Cerebellar nuclear complex (tissue), 1 donor: ENCODE results near the gene IKZF1.

ENCODE experiments used
- DNase-seq, 2 experiments: peaks; one replicate each; lab custom pipeline; 2025; lab: John Stamatoyannopoulos, UW

Gene IKZF1

DNA sequence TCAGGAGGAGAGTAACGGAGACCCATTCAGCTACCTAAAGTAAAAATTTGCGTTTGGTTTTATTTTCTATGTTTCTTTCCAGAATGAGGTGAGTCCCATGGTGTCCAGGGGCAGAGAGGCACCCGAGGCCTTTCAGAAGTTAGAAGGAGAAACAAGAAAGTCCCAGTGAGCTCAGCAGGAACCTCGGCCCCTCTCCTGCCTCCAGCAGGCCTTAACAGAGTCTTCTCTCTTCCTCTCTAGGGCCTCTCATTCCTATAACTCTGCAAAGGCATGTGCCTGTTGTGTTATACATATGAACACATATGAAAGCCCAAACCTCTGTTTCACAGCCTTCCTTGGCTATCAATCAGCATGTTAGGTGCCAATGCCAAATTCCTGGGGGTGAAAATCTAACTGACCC, 20.8 kb upstream of the IKZF1 start:
- DNase-seq: no peak

DNA sequence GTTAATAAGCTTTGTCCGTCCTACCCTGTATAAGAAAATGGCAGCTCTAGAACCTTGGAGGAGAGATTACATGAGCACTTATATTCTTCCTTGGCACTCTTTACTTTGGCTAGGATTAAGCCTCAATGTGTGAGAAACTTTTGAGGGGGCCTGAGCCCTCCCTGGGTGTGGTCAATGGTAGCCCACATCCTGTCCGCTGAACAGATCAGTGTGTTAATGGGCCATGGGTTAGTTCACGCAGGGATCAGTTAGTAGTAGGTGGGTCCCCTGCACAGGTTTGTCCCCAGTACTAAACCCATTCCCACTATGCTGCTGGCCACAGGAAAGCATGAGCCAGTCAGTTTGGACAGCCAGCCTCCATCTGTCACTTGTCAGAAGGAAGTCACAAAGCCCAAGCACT, 20.2 kb upstream of the IKZF1 start:
- DNase-seq: no peak

DNA sequence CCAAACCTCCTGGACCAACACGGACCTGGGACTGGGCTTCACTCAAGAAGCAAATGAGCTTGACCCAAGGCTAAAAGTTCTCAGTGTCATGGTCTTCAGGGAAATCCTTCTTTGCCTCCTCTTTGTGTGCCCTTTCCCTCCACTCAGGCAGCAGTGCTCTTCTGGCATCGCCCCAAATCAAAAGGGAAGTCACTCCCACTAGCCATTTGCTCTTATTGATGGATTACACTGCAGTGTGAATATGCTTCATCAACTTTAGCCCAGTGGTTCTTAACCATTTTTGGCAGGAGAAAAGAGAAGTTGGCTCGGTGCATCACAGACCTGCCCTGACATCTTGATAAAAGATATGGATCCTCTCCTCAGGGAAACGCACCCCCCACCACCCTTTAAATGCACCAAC, 19.2 kb upstream of the IKZF1 start:
- DNase-seq: no peak

DNA sequence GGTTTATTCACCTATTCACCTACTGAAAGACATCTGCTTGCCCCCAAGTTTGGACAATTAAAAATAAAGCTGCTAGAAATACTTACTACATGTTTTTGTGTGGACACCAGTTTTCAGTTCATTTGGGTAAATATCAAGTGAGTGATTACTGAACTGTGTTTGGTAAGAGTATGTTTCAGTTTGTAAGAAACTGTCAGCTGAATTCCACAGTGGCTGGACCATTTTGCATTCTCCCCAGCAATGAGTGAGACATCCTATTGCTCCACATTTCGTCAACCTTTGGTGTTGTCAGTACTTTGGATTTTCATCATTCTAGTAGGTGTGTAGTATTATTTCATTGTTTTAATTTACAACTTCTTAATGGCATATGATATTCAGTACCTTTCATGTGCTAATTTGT, 17.4 kb upstream of the IKZF1 start:
- DNase-seq: no peak

DNA sequence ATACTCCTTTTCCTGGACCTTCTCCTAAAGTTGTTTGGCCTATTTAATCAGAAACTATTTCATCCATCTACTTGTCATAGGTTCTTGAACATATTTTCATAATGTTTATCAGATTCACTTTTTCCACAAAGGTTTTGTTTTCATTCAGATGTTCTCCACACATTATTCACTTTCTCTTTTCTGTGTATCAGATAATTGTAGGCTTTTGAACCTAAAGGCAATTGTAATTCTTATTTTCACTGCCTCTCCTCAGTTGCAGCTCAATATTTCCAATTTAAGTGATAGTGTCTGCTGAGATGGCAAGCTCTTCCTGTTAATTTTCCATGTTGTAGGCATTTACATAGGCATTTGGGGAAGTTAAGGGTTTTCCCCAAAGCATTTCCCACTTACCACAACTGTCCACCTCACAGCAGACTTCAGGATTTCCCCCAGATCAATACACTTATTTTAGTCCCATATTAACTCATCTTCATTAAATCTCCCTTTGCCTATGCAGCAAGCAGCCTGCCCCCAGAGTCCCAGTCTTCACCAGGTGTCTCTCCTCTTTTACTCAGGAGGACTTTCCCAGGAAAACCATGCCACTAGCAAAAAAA, 12.3 kb upstream of the IKZF1 start:
- DNase-seq: no peak

DNA sequence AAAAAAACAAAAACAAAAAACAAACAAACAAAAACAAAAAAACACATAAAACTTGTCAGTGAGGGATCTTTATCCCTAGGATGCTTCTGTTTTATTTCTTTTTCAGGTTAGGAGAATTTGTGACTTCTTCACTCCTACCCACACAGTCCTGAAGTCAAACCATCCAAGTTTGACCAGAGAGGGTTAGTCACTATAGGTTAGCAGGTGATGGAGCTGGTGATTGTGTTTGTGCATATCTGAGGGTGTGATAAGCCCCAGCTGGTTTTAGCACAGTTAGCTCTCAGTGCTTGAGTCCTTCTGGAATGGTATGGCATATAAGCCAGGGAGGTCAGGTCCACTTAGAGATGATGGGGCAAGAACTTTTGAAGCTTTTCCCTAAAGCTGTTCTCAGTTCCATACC, 11.8 kb upstream of the IKZF1 start:
- no peak for DNase-seq

DNA sequence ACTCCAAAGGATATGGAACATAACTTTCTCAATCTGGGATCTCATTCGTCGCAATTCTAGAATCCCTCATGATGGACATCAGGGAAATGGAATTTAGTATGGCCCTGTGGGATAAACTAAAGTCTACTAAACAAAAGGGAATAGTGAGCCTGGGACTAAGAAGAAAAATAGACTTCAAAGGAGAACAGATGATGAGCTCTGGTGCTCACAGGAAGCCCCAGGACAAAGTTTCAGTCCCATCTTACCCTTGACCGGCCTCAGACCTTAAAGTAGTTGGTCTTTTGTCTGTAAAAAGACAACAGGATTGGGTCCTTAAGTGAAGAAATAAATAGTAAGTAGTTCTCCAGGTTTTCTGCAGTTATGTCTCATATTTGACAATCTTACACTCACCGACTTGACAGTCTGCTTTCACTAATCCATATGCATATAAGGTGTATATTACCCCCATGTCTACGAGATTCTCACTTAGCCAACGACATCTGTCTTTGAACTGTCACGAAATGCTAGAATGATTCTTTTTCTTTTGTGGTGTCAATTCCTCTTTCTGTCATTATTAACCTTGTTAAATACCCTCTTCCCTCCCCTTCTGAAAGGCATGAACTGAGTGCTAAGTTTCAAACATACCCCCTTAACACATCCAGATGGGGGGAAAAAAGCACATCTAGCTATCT, 10.9 kb upstream of the IKZF1 start:
- no peak for DNase-seq

DNA sequence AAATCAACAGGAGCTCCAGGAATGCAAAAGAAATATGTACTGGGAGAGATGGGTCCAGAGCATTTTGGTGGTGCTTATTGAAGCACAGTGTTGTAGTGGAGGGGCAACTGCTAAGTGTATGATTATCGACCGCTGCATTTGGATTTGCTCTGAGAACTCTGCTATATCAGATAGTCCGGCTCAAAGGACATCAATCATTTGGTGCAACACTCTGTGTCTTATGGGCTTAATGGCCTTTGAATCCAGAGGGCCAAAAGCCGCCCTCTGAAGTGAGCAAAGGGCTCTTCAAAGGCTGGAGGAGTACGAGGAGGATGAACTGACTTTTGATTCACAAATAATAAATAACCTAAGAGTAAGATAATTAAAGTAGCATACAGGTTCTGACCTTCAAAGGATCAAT, 9.4 kb upstream of the IKZF1 start:
- DNase-seq: no peak

DNA sequence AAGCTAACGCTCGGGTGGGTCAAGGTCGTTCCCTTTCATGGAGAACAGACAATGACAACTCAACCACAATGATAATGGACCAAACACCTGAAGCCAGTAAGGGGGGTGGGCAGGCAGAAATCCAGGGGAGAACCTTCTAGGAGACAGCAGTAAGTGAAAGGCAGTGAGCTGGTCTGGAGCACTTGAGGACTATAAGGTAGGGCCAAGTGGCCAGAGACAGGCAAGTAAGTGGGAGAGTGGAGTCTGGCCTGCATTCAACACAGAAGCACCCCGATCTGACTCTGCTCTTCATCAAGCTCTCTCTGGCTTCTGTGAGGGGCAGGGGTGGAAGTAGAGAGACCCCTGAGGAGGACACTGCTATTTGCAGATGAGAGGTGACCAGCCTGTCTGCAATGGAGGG, 7.7 kb upstream of the IKZF1 start:
- DNase-seq: no peak

DNA sequence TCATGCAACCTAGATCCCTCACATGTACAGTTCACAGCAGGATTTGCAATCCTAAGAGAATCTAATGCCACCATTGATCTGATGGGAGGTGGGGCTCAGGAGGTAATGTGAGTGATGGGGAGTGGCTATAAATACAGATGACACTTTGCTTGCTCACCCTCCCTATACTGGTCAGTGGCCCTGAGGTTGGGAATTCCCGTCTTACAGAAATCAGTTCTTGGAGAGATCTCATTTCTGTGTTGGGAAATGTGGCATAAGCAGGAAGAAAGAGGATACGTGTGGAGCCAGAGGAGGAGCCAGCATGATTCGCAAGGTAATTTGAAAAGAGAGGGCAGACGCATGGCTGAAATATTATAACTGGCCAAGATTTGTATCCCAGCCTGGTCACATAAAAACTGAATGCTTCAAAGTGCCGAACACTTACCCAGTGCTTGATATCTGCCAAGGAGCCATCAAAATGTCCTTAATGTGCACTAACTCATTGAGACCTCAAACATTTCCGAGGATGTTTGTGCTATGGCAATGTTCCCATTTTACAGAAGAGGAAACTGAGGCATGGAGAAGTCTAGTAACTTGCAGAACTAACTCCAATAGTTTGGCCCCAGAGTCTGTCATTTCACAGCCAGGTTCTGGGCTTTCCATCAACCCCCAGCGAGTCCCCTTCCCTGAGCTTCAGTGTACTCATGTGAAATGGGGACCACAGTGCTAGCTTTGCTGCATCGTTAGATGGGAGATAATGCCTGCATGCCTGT, 5.5 kb upstream of the IKZF1 start:
- no peak for DNase-seq

DNA sequence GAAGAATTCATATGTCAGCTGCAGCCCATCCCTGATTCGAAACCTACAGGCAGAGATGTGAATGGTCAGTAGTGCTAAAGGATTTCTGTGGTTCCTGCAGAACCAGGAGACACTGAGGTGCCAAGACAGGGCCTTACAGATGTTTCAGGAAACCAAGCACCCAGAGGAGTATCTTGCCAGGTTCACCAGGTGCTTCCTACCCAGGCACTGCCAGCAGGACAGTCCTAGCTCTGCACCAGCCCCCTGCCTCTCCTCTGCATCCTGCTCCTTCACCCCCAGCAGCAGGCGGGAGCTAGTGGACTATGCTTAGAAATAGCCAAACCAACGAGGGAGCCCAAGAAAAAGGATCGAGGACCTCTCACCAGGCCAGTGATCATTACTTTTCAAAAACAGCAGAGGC, 4.2 kb upstream of the IKZF1 start:
- DNase-seq: no peak

DNA sequence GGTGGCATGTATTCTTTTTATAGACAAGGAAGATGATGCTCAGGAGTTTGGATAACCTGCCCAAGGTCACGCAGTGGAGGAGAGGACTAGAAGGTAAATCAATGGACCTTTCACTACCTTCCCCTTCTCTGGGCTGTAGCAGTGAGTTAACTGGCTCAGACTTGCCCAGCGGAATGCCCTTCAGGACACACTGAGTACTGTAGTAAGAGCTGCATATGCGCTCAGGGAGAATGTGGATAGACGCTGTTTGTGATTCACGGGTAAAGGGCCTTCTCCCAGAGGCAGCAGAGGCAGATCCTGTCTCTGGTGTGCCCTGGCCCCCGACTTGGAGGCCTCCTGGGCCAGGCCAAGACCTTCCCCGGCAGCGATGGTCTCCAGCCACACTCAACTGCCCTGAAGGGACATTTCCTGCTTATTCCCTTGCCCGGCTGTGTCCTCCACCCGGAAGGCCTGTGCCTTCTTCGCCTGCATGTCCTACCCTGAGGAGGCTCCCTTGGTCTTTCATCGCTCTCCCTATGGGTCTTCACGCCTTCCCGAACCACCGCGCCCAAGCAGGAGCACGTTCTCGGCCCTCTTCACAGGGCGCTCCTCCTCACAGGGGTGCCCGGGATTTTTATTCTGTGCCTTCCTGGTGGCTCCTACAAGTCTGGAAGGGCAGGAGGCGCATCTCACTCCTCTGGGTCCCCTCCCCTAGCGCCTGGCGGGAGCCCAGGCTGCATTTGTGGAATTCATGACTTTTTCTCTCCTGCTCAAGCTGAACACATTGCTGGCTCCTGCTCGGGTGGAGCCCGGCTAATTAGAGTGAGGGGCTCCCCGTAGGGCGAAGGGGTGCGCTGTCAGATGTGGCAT, 1.8 kb upstream of the IKZF1 start:
- no peak for DNase-seq

DNA sequence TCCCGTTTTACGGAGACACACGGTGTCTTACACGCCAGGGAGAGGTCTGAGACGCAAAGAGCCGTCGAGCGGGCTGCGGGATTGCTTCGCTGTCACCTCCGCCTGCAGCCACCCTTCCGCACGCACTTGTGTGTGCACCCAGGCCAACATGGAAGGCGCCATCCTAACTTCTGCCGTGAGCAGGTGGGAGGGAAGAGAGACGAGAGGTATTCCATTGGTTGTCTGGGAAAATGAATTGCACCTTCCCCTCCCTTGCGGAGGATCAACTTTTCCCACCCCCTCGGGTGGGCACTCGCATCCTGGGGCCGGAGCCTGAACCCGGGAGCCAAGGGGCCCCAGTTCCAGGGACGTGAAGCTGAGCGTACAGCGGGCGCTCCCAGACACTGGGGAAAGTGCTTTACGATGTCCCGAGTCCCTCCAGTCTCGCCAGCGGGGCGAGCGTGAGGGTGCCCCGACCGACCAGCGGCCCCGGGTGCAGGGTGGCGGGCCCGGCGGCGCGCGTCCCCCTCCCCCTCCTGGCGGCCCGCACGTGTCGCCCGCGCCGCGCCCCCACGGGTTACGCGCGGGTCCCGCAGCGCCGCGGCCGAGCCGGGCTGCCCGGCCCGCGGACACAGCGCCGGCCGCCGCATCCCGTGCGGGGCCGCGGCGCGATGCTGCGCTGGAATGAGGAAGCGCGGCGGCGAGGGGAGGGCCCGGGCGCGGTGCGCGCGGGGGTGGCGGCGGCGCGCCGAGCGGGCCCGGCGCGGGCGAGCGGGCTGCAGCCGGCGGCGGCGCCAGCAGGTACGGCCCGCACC, 984 bp upstream of the IKZF1 start:
- no peak for DNase-seq

DNA sequence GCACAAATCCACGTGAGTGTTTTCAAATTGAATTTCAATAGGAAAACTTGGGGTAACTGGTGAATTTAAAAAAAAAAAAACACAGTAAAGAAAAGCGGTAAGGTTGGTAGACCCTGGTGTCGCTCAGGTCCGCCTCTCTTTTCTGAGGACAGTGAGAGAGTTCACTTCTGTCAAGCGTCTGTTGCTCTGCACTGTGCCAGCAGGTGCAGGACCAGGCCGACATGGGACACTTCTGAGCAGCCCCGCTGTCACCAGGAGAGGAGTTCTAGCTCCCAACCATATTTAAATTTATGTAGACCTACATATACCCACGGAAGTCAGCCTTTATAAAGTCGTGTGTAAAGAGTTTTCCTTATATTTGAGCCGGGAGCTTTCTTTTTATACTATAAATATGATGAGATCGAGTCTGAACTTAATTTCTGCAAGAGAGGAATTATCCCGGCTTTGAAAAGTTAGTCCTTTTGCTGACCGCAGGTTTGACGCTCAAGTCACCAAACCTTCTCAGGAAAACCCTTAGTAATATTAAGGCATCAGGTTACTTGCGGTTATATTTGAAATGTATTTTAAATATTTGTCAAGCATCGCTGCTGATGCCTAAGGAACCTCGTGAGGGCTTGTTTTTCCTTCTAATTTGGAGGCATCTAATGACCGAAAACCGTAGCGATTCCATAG, 531 bp downstream of the IKZF1 start:
- DNase-seq: no peak

DNA sequence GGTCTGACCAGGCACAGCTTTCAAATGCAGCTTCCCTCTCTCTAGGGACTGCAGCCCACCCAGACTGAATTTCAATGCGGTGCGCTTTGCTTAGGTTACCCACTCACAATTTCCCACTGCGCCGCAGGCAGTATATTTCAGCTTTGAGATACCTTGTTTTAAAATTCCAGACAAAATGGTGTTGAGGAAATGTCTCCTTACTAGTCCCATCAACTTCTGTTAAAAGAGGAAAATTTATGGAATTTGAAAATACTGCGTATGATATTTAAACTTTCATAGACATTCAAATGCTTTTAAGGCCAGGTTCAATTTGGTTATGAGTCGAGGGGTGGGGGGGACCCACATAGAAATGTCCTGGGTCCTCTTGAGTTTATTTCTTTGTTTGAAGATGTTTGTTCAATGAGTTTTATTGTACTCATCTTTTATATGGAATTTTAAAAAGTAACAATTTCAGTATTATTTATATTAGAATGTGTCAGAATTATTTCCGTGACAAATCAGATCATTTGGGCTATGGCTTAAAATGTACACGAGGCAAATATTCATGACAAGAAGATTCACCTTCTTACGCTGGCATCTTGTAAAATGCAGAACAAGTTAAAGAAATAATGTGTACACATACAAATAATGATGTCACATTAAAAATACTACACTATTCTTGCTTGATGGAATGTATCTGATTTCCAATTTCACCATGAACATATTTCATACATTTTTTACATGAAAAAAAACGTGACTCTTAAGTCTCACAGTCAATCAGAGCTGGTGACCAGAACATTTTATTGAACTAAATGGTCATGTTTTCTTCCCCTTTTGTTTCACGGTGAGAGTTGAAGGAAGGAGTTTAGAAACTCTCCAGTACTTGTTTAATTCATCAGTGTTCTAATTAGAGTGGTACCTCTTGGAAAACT, 1.3 kb downstream of the IKZF1 start:
- DNase-seq: no peak

DNA sequence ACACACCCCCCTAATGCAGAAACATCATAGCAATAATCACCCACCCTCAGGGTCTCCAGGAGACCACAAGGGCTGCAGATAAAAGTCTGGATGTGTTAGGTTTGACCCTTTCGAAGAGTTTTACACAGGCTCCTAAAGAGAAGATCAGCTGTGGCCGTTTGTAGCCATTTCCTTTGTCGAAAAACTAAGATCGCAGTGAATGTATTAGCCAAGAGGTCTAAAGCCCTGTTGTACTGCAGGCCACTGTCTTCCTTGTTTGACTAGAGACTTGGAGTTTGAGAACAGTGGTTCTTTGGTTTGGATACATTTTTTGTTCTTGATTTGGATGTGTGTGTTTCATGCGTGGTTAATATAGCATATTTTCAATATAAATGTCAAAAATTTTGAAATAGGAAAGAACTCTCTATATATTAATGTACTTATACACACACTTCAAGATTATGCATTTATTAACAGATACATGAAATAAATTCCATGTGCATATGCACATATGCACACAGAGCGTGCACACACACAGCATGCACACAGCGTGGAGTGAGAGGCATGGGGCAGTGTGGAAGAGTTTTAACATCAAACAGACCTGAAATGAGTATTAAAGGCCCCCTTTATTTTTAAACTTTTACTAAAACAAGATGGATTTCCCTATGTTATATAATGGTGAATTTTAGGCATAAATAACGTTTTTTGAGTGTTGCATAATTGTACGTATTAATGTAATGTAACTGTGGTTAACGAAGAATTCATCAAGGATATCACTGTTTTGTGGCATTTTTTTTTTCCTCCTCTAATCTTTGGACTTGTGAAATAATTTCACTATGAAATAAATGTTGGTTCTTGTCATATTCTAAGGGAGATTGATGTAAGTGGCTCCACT, 2.2 kb downstream of the IKZF1 start:
- DNase-seq: no peak

DNA sequence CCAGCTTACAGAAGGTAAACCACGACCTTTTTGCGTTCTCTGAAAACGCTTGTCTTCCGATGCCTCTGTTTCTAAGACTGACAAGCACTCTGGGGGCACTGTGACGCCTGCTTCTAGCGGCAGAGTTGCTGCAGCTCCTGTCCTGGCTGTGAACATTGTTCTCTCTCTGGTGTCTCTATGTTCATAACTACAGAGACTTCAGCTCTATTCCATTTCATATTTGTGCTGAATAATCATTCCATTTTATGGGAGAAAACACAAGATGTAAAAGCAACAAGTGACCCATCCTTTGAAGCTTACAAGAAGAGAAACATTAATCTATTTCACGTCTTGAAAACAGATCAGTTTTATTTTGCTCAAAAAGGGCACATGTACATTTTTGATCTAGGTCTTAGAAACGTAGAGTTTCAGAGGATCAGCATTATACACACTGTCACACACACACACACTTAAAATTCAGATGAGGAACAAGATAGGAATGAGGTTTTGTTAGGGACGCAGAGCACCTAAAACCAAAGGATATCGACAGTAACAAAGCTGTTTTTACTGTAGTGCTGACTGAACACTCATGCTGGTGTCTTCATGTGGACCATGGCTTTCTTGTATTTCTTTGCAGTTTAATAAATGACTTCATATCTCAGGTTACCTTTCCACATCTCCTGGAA, 3.0 kb downstream of the IKZF1 start:
- no peak for DNase-seq

DNA sequence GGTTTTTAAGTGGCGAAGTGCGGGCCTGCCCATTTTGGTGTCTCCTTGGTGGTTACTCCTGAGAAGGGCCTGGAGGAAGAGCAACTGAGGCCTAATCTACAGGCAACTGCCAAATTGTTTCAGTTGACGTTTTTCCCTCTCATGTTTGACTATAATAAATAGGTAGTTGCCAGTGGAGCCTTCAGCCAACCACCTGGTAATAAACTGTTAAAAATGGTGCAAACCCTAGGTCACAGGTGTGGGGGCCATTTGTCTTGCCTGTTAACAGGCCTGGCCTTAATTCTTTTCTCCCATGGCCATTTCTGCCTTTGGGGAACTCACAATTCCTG, 3.7 kb downstream of the IKZF1 start:
- no peak for DNase-seq
